ENCODE measurements around the gene TRMT11.
"Not testable (repeated sequence)": the region's sequence is repeated elsewhere in the genome, so short reads cannot be mapped to it uniquely, and the experiment has no call there.

Gene TRMT11

DNA sequence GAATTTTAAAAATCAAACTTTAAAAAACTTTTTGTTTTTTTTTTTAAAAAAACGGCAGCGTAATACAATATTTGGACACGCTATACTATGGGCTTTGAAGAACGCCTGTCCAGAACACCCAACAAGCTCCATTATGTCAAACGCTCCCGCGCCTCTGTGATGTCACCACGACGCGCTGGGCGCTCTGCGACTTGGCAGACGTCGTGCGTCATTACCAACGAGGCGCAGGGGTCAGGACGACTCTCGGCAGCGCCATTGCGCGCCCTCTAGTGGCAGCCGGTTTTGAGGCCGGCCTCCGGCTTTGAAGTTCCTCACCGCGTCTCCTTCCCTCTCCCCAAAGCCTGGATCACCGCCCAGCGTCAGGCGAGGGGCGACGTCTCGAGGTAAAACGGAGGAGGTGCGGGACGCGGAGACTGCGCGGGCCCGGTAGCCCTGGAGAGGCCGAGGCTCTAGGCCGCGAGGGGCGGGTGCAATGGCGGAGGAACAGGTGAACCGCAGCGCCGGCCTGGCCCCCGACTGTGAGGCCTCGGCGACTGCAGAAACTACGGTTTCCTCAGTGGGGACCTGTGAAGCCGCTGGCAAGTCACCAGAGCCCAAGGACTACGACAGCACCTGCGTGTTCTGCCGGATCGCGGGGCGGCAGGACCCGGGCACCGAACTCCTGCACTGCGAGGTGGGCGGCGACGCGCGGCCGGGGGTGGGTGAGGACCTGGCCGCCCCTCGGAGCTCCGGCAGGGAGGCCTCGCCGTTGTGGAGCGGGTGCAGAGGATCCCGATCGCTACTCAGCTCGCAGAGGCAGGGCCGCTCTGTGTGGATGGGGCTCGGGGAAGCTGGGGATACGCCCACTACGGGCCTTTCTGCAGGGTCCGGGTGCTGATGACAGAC is 29.6 kb upstream of the TRMT11 start, which contains the start of gene HINT3:
TSS of gene HINT3 (plus strand) at position 265 of the 885 bp plus-strand sequence. CDS start at position 473, 208 bp downstream.
- peak; percentile 100 for DNase-seq

DNA sequence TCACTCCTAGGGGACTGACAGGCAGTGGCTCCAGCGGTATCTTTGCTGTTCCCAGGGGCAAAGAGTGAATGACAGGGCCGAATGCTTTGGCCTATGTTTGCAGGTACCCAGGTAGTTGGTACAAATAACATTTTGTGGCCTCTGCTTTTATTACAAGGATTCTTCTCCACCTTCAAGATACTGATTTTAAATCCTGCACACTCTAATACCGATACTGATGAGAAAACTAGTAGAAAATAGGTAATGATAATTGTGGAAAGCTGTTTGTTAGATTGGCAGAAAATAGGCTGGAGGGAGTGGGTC is 29.0 kb upstream of the TRMT11 start:
- no peak for DNase-seq

DNA sequence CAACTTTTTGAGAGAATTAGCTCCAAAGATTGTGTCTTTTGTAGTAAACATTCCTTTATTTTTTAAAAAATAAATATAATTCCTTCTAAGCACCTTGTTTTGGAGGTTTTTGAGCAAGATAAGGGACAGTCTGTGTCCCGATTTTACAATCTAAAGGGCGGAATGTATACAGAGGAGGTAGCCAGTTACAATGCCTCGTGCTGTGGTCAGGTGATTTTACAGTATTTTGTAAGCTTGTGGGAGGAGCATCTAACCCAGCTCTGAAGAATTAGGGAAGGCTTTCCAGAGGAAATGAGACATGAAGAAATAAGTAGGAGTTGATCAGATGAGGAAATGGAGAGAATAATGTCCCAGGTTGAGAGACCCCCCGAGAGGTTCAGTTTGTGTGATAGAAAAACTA is 28.5 kb upstream of the TRMT11 start:
- peak; percentile 39 for DNase-seq

DNA sequence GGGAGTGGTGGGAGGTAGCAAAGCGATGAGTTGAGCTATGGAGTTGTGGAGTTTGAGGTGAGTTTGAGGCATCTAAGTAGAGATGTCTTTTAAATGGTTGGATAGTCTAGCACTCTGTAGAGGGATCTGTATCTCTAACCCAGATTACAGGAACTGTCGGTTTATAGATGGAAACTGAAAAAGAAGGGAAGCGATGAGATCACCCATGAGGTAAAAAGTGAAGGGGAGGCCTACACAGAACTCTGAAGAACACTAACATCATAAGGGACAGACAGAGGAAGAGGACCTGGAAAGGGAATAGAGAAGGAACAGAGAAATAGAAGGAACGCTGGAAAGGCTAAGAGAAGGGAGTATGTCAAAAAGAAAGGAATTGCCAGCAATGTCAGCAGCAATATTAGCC is 27.3 kb upstream of the TRMT11 start:
- no peak for DNase-seq

DNA sequence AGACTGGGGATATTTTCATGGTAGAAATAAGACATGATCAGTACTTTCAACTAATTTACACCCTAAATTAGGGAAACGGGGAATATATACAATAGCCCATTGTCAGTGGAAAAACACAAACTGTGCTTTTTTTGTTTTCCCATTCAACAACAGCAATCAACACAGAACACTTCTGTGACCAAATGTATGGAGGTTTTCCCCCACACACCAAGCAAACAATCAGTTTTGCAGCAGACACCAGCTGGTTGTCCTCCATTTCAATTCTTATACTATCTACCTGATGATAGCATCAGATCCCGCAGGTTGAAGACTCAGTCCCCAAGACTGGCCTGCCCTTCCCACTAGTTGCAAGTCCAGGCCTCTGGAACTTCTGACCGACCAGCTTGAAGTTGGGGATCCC is 25.2 kb upstream of the TRMT11 start:
- no peak for DNase-seq

DNA sequence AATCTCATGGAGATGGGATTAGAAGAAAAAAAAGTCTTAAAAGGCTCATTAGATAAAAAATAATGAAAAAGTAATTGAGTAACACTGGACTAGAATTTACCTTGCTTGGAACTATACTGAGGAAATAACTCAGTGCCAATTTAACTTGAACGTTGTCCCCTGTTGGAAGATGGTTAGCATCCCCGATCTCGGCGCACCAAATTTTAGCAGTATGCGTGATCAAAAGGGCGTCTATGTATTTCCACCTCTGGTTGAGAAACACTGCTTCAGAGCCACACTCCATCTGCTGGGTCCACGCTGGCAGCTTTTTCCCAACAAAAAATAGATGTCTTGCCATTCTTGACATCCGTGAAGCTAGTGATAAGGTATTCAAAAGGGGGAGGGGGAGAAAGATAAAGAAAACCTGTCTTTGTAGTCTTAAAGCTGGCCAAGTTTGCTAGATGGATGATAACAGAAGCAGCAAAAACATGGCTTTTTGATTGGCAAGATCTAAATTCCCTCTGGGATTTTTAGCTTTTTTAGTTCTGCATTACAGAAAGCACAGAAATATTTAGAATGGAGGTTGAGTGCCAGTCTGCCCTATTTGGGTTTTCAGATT is 23.3 kb upstream of the TRMT11 start:
- no peak for DNase-seq

DNA sequence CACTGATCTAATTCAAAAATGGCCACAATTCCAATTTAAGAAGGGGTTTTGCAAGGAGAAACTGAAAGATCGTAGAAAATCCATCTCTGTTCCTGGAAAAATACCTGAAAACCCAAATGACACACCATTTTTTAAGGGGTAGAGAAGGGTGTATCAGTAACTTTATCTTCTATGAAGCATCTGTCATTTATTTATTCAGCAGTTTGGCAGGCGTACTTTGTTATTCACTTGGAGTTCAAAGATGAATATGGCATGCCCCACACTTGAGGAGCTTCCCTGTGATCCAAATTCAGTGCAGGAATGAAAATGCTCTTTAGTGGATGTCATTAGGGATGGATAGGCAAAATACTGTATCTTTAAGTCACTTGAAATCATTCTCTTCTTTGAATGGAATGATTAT is 22.5 kb upstream of the TRMT11 start:
- DNase-seq: peak; percentile 50

DNA sequence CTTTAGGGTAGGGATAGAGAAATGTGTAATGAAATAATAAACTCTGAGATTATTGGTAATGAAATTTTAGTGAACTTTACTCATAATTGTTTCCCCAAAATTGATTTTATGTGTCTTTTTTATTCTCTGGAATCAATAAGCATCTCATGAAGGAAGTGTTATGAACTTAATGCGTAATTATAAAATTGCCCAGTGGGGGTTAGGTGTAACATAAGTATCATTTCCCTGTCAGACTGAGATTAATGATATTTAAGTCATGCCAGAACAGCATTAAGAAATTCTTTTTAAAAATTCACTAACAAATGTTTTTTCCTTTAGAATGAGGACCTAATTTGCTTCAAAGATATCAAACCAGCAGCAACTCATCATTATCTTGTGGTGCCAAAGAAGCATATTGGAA is 19.8 kb upstream of the TRMT11 start:
- DNase-seq: peak; percentile 52

DNA sequence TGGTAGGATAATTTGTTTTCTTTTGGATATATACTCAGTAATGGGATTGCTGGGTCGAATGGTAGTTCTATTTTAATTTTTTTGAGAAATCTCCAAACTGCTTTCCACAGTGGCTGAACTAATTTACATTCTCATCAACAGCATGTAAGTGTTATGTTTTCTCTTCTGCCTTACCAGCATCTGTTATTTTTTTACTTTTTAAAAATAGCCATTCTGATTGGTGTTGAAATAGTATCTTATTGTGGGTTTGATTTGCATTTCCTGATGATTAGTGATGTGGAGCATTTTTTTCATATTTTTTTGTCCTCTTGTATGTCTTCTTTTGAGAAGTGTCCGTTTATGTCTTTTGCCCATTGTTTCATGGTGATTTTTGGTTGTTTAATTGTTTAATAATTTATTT is 17.8 kb upstream of the TRMT11 start:
- no peak for DNase-seq

DNA sequence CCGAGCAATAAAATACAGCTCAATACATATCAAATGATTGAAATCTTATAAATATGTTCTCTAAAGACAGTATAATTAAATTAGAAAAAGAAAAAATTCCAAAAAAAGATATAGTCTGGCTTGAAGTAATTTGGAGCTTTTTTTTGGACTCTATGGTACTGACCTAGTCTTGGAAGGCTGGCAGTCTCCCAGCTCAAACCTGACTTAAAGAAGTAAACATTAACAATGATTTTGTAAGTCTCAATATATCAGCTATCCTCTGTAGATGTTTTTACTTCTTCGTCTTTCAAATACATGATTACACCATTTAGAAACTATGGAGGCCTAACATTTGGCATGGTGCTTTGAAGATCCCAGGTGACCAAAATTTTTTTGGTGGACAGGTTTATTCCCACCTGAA is 15.6 kb upstream of the TRMT11 start:
- no peak for DNase-seq

DNA sequence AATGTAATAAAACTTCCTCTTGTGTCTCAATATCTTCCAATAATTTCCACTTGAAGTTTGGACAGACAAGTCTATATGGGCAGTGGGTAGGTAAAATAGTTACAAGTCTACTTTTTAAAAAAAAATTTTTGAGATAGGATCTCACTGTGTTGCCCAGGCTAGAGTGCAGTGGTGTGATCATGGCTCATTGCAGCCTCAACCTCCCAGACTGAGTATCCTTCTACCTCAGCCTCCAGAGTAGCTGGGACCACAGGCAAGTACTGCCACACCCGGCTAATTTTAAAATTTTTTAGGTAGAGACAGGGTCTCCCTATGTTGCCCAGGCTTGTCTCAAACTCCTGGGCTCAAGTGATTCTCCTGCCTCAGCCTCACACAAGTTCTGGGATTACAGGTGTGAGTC is 13.9 kb upstream of the TRMT11 start:
- not testable (repeated sequence) for DNase-seq

DNA sequence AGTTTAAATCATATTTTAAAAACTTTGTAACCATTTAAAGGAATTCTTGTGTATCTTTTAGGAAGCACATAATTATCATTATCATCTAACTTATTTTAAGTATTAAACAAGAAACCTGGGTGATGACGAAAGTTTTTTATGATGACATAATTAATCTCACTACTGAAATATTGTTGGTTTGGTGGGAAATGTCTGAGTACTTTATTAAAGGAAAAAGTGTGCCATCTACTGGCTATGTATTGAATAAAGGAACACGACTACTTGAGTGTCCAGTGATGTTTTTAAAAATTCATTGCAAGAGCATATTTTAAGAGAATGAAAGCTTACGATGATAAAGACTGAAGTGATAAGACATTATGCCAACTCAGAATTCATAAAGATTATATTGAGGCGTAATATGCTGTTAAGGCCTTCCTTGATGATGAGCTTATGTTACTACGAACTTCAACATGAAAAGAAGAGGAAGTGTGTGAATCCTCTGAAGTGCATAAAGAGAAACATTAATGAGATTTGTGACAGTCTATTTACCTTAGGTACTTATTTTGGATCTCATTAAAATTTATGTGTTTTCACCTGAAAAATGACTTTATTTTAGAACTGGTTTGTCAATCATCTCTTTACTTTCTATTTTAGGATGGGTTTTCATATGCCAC is 12.0 kb upstream of the TRMT11 start:
- DNase-seq: peak; percentile 82

DNA sequence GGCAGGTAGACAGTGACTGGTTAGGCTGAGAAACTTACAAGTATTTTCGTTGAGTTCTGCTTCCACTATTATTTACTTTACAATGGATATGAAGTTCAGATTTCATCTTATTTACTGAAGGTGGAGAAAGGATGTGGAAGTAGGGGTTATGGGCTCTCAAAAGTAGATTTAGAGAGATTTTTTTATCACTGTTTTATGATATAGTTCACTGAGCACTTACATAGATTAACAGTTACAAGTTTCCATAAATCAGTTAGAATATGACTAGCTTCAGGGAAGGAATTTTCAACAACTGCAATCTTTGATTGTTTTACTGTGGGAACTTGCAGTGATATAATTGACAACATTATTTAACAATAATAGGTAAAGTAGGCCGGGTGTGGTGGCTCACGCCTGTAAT is 7.2 kb upstream of the TRMT11 start:
- no peak for DNase-seq

DNA sequence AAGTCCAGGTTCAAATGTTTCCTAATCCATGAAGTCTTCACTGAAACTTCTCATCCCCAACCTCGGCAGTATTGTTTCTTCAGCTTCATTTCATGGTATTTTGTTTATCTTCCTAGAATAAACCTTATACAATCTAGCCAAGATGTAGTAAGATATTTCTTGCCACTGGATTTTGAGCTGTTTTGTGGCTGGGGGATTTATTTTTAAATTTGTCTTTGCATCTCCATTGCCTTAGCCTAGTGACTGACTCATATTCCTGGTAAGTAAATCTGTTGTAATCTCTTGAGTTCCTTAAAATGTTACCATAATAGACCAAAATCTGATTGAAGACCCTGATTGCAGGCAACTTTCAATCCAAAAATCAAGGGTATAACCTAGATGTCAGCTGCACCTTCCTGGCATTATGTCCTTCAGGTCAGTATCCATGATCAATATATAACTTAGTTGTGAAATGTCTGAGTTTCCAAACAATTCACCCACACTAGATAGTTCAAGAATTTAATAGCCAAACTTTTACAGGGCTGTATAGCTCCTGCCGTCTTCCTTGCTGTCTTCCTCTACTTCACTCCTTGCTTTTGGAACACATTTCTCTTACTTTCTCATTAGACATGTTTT is 4.7 kb upstream of the TRMT11 start:
- no peak for DNase-seq

DNA sequence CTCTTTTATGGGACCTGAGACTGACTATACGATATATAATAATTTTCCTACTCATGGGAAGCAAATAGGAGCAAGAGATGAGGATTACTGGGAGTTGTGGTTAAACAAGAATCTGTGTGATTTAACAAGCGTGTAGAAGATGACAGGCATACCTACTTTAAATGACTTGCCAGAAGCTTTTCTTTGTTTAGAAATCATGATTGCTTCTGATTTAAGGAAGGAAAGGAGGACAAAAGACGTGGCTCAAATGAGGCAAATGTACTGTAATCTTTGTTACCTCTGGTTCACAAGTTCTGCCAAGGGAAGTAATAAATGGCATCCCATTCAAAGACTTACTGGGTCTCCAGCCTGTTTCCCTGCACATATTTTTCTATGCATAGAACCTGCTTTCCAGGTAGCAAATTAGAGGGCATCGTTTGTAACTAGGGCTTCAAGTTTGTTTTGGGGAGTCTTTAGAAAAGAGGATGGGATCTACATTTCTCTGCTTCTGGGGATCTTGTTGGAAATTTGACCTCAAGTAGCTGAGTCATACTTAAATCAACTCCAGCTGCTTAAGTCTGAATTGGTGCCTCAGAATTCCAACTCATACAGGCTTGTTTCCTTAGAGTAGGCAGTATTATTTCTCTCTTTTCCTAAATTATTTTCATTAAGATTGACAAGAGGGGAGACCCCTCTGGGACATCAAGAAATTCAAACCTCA is 2.9 kb upstream of the TRMT11 start:
- DNase-seq: no peak

DNA sequence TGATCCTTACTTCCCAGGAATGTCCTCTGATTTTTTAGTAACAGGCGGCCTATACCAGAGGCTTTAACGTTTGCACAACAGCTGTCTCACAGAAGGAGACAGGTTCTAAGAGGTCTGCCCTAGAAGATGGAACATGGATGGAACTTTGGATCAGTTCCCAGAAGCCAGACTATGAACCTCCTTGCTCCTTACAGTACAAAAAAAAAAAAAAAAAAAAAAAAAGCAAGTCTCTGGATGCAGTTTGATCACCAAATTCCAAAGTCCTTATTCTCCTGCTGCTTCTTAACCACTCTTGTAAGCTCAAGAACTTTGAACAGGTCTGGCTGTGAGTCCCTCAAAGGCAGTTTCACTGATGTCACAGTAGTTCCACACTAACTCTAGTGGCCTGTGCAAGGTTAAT is 2.0 kb upstream of the TRMT11 start:
- DNase-seq: no peak

DNA sequence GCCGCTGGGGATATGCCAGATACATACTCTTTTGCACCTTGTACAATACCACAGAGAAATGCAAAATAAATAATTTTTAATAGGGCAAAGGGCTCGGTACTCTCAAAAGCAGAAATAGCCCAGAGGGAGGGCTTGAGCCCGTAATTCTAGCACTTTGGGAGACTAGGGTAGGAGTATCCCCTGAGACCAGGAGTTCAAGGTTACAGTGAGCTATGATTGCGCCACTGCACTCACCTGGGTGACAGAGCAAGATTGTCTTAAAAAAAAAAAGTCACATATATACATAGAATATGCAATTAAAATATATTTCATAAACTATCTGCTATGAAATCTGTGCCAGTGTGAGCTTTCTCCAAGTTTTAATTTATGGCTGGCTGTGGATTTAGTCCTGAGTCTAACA is 818 bp upstream of the TRMT11 start:
- peak; percentile 45 for DNase-seq

DNA sequence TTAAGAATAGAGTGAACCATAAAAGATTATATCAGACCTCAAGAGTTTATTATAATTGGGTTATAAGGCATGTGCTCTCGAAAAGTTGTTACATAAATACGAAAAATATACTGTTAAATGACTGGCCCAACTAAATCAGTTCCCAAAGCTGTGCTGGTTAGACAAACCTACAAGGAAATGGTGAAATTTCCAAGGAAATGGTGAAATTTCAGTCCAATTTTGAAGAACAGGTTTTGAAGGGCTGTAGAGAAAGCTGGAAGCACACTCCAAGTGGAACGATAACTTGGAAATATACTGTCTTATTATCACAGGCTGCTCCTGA is 400 bp upstream of the TRMT11 start:
- DNase-seq: no peak

DNA sequence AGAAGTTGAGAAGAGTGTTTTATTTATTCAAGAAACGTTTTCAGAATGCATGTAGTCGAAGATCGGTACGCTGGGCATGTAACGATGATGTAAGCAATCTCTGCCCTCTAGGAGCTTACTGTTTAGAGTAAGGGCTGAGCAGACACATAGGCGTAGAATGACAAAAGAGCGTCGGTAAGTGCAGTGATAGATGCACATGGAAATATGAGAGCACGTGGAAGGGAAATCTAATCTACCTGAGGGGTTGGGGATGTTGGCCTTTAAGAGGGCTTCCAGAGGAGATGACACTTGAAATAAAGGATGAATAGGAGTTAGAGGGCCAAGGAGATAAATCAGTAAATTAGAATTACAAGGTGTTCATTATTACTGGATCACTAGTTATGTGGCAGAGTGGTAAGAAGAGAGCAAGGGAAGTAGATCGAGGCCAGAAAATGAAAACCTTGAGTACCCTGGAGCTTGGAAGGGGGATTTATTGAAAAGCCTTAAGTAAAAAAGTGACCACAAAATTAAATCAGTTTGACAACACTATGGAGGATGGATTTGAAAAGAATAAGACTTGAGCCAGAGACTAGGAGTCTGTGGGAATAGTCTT is 782 bp downstream of the TRMT11 start:
- DNase-seq: peak; percentile 77

DNA sequence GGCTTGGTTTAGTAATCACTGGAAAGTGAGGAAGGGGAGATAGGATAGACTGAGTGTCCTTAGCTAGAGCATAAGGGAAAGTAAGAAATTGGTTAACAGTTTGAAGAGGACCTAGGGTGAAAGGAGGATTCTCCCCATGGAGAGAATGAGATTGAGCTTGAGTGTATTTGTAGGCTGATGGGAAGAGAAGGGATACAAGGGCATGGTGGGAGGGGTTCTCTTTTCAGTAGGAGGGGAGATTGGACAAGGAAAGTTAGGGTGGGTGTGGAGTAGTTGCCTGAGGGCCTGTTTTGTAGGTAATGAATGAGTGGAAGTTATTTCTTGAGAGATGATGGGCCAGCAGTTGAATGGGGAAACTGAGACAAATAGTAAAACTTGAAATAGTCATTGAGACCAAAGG is 1.9 kb downstream of the TRMT11 start:
- no peak for DNase-seq

DNA sequence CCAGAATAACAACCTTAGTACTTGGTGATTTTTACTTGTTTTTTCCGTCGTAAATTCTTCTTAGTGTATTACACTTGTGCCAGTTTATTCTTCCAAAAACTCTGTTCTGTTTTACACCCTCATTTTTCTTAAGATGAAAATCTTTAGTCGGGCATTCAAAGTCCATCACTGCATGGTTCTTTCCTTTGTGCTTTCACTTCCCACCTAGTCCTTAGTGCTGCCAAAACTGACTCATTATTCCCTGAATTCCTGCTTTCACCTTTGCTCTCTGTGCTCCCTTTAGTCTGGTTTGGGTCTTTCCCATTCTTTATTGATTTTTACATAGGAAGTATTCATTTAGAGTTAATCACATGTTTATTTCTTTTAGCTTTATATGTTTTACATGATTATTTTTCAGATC is 3.3 kb downstream of the TRMT11 start:
- DNase-seq: no peak

DNA sequence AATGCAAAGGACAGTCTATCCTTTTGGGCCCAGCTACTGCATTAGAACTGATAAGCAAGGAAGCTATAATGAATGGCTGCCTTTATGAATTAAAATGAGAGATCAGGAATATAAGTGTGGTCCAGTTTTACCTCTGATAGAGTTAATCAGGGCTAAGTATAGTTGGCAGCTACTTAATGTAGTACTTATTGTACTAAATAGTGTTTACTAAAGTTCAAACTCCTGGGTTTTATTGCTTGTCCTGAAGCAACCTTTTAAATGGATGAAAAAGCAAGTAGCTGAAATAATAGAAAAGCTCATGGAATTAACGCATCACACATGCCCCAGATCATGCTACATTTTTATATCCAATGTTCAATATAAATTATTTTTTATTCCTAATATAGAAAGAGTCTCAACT is 5.3 kb downstream of the TRMT11 start:
- DNase-seq: no peak
